LNCAP (cell line): Measurements from ENCODE around the gene APOA4.

Experiments used
- TF ChIP-seq, protein P1 (sequence below): fragments of 450-650 bp; IDR thresholded peaks from 2 replicates; pipeline ENCODE4 v1.5.1; 2017; ENCODE audit warnings: mild to moderate bottlenecking

APOA4 gene

GRCh38 chr11:116814502-116814901, 8.6 kb downstream of the APOA4 start:
- TF ChIP-seq, protein P1, sequence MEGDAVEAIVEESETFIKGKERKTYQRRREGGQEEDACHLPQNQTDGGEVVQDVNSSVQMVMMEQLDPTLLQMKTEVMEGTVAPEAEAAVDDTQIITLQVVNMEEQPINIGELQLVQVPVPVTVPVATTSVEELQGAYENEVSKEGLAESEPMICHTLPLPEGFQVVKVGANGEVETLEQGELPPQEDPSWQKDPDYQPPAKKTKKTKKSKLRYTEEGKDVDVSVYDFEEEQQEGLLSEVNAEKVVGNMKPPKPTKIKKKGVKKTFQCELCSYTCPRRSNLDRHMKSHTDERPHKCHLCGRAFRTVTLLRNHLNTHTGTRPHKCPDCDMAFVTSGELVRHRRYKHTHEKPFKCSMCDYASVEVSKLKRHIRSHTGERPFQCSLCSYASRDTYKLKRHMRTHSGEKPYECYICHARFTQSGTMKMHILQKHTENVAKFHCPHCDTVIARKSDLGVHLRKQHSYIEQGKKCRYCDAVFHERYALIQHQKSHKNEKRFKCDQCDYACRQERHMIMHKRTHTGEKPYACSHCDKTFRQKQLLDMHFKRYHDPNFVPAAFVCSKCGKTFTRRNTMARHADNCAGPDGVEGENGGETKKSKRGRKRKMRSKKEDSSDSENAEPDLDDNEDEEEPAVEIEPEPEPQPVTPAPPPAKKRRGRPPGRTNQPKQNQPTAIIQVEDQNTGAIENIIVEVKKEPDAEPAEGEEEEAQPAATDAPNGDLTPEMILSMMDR: no peak

DNA sequence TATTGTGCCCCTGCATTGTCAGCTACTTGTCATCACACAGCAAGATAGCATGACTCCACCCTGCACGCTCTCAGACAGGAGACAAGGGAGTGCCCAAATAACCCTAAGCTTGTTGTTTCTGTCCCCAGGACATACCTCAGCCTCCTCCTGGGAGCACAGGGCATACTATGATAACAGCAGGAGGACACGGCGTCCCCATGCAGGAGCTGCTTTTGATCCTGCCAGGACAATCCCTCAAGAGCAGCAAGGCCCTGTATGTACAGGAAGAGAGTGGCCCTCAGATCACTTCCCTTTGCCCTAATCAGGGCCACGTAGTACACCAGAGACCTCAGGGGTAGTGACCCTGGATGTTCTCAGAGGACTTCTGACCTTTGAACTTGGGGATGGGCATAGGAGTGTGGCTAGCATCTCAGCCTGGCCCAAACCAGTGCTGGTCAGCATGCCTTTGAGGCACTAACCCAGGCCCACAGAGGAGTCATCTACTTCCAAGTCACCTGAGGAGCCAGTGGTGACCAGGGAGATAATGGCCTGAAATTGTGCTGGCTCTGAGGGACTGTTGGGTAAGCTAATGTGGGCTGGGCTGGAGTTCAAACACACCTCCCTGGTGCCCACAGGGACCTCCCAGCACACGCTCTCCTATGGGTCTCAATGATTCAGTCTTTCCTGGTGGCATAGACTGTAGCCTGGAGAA, 9.2 kb downstream of the APOA4 start:
- TF ChIP-seq, protein P1: no peak

- TF ChIP-seq, protein P1: no peak
Observed at GRCh38 chr11:116813170-116813569, 9.9 kb downstream of the APOA4 start.

- TF ChIP-seq, protein P1: no peak
Observed at GRCh38 chr11:116812109-116812508, 11.0 kb downstream of the APOA4 start.

- TF ChIP-seq, protein P1: no peak
Observed at GRCh38 chr11:116811194-116811593, 11.9 kb downstream of the APOA4 start.

- TF ChIP-seq, protein P1: no peak
Observed at GRCh38 chr11:116808262-116809175, 14.6 kb downstream of the APOA4 start.

GRCh38 chr11:116807601-116808261, 15.4 kb downstream of the APOA4 start:
- TF ChIP-seq, protein P1: no peak
